HG03432 (cell line): Measurements from ENCODE around the gene EVA1B.

ENCODE experiments used
- ATAC-seq: cut with Tn5 transposase; IDR thresholded peaks from one replicate; pipeline ENCODE4 v1.9.1; 2021; ENCODE audit warnings: mild to moderate bottlenecking, moderate library complexity; ENCODE audit not compliant: unreplicated experiment

The EVA1B gene

DNA sequence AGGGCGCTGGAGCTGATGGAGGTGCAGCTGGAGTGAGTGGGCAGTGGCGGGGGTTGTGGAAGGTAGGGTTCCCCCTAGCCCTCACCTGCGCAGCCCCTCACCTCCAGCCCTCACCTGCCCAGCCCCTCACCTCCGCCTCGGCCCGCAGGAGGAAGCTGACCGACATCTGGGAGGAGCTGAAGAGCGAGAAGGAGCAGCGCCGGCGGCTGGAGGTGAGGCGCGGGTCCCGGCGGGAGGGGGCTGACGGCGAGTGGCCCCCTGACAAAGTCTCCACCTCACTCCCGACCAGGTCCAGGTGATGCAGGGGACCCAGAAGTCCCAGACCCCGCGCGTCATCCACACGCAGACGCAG lies 2.7 kb downstream of the EVA1B start:
- ATAC-seq, result no peak

DNA sequence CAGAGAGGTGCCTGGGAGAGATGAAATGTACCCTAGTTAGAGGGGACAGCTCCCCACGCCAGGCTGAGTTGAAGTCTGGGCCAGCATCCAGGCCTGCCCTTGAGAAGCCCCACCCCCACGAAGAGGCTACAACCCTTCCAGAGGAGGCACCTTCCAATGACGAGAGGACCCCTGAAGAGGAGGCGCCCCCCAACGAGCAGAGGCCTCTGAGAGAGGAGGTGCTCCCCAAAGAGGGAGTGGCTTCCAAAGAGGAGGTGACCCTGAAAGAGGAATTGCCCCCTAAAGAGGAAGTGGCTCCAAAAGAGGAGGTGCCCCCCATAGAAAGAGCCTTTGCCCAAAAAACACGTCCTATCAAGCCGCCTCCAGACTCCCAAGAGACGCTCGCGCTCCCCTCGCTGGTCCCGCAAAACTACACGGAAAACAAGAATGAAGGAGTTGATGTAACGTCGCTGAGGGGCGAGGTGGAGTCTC lies 3.1 kb downstream of the EVA1B start:
- ATAC-seq, result no peak

DNA sequence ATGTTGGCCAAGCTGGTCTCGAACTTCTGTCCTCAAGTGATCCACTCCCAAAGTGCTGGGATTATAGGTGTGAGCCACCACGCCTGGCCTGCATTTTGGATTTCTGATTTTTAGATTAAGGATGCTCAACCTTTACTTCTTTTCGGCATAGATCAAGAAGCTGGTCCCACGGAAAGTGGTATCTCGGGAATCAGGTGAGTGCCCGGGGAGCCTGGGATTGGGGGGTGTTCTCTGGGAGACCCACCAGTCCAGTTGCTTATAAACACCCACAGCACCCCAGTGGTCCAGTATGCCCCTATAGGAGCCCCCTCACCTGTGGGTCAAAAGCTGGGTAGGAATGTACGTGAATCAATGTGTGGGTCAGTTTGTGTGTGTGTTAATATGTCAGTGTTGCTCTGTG lies 14.0 kb downstream of the EVA1B start:
- ATAC-seq, result no peak

DNA sequence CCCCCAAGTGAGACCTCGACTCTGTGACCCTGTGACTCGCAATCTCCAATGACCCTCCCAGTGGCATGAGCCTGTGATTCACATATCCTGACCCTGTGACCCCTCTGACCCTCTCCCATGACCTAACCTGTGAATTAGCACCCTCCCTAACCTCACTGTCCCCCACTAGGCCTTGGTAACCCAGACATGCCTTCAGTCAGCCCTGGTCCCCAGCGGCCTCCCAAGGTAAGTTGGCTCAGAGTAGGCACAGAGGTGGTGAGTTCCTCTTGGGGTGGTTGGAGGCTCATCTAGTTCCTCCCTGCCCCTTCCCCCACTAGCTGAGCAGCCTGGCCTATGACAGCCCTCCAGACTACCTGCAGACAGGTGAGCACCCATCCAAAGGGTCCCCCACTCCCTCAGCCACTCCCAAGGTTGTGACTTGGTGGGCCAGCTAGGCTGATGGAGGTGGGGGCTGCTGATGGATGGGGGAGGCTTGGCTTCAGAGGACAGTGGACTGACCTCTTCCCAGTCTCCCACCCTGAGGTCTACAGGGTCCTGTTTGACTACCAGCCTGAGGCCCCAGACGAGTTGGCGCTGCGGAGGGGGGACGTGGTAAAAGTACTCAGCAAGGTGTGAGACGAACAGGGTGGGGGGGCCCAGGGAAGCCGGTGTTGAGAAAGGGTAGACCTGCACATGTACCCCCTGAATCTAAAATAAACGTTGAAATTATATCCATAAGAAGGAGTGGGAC lies 15.7 kb downstream of the EVA1B start:
- ATAC-seq, result no peak

DNA sequence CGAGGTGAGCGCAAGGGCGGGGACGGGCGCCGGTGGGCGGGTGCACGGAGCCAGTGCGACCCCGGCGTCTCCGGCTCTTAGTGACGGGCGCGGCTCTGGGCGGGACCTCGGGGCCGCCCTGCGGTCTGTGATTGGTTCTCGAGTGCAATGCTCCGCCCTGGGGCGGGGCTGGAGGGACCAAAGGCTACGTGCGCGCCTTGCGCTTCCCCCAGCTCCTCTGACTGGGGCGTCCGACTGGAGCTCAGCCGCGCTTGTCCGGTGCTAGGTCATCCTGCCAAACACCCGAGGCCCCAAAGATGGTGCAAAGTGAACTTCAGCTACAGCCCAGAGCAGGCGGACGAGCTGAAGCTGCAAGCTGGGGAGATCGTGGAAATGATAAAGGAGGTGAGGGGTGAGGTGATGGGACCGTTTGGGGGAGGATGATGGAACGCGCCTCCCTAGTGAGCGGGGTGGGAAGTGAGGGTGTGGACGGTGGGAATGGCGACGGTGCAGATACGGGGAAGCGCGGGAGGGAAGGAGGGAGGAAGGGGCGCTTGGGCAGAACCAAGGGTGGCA lies 16.5 kb downstream of the EVA1B start:
- ATAC-seq, result peak; percentile 95

DNA sequence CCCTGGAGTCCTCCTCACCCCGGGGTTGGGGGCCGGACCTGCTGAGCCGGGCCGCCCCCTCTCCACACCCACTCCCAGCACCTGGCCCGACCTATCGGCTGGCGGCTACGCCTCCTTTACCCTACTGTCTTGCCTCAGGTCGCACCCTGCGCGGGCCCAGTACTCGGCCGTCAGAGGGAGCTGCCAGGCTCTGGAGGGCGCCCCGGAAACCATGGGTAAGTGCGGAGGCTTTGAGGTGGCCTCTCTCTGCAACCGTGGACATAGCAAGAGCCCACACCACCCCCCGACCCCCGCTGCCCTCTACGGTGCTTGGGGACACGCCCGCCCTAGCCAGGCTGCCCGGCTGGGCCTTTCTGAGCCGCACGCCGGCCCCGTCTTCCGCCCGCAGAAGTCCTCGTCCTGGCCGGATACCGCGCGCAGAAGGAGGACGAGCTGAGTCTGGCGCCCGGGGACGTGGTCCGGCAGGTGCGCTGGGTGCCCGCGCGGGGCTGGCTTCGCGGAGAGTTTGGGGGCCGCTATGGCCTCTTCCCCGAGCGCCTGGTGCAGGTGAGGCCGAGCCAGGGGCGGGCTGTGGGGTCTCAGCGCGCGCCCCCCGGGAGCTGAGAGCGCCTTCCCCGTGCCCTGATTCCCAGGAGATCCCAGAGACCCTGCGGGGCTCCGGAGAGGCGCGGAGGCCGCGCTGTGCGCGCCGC lies 17.1 kb downstream of the EVA1B start, which contains the start of gene SH3D21:
Gene SH3D21 (plus strand): TSS at position 159 of the 692 bp plus-strand sequence. CDS start 53 bp downstream, at position 212.
- peak; percentile 40 for ATAC-seq

DNA sequence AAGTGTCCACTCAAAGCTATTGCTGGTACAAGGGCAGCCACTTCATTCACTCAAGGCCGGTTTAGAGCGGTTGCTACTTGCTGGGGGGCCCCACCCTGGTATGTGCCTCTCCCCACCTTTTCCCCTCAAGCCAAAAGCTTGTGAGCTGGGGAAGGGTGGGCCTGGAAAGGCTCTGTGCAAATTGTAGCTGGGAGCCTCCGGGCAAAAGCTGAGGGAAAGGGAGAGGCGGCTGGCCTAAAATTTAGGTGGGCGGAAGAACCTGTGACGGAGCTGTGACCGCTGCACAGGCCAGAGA lies 17.6 kb downstream of the EVA1B start:
- no peak for ATAC-seq

DNA sequence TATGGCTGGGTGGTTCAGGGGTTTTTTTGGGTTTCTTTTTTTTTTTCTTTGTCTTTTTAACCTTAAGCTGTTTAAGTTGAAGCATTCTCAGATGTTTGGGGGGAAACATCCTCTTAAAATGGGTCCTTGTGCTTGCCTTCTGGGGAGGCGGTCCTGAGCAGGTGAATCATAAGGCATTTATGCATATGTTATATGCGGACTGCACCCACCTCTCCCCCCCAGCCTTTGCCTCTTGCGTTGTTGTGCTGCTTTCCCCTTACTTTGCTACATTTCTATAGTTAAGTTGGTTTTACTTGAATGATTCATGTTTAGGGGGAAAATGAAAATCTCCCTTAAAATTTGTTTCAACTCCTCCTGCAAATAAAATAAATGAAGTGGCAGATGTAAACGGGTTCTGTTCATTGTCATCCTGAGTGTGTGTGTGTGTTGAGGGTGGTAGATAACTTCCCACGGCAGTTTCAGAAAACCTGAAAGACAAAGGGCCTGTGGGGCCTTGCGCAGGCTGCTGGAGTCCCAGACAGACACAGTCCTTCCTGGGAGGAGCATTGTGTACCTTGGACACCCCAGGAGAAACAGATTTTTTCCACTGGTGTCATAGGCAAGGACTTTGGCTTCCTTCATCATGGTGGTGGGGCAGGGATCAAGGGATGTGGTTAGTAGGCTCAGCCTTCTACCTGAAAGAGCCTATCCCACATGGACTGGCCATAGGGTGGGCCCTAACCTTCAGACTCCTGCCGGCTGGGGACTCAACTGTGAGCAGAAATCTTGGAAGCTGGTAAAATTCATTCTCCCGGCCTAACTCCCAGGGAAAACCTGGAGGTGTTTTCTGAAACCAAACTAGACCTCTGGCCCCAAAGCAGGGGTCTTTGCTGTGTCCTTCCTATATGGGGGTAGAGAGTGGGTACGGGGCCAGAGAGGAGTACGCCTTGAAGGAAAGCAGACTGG lies 18.2 kb downstream of the EVA1B start:
- no peak for ATAC-seq

DNA sequence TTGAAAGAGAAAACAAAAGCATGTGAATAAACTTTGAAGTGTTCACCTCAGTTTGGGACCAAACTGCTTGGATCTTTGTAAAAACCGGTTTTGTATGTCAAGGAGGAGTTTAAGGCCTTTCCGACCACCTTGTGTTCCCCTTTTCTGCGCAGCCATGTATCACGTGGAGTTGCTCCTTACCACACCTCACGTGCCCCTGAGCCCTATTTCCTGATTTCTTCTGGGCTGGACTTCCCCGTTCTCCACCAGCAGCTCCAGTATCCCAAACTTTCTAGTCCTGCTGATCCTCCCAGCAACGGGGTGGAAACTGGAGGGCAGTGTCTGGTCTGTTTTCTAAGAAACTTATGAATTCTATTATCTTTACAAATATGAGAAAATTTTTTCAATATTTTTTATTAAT lies 18.9 kb downstream of the EVA1B start:
- no peak for ATAC-seq

DNA sequence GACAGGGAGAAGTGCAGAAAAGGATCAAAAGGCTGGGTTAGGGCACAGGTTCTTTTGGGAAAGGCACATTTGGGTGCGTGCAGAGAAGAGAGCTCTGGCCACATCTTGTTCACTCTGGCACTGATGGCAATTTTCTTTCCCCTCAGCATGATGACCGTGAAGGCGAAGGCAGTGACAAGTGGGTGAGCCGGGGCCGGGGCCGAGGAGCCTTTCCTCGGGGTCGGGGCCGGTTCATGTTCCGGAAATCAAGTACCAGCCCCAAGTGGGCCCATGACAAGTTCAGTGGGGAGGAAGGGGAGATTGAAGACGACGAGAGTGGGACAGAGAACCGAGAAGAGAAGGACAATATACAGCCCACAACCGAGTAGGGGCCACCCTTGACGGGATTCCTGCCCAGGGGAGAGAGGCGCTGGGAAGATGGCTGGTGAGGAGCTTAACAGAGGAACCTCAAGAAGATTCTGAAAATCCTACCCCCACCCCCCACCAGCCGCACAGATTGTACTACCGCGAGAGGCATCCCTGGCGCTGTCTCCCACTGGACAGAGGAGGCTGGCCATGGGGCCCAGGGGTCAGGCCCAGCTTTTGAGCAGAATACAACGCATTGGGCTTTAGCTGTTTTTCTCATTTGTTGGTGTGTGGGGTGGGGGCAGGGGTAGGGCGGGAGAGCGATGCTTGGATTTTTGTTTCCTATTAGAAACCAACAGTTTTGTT lies 19.6 kb downstream of the EVA1B start:
- ATAC-seq, result no peak

DNA sequence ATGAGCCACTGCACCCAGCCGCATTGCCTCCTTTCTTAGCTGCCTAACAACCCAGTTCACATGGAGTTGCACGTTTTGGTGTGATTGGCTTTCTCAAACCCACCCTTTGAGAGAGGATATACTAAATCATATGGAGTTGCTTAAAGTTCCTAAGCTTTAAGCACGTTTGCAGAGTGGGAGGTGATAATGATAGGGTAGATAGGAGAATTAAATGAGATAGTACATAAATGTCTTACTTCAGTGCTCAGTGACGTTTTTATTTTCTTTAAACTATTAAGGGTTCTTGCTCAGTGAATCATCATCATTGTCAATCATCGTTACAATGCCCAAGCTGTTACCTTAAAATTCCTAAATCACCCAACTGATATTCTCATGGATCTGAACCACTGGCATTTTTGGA lies 20.2 kb downstream of the EVA1B start:
- no peak for ATAC-seq

DNA sequence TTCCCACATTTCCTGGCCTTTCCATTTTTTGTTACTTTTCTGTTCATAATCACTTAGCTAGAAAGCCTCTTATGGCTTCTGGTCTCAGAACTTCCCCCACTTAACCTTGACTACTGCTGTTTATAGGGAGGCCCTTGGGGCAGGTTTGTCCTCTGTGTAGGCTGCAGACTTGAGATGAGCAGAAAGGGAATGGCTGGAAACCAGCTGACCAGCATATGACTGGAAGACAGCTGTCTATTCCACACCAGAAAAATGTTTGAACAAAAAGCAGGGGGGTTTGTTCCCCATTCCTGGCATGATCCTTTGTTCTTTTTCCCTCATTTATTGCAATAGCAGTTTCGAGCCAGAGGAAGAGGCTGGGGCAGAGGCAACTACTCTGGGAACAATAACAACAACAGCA lies 22.2 kb downstream of the EVA1B start:
- ATAC-seq, result no peak

DNA sequence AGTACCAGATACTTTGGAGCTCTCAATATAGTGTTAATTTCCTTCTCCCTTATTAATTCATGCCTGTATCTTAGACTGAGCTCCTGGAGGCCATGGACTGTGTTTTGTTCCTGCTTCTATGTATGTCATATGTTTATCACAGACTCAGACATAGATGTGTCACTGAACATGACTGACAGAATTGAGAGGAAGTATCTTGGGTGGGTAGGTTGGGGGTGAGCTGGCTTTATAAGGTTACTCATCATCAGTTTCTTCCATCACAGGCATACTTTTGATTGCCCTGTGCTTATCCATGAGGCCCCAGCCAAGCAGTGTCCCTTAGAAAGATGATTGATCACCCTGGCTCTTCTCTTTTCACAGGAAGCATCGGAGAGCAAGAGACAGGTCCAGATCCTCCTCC lies 22.9 kb downstream of the EVA1B start:
- ATAC-seq, result no peak

DNA sequence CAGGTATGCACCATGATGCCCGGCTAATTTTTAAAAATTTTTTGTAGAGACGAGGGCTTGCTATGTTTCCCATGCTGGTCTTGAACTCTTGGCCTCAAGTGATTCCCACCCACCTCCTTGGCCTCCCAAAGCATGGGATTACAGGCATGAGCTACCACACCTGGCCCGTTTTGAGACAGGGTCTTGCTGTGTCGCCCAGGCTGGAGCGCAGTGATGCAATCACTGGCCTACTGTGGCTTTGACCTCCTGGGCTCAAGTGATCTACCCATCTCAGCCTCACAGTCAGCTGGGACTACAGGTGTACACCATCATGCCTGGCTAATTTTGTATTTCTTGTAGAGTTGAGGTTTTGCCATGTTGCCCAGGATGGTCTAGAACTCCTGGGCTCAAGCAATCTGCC lies 24.8 kb downstream of the EVA1B start:
- ATAC-seq, result no peak

DNA sequence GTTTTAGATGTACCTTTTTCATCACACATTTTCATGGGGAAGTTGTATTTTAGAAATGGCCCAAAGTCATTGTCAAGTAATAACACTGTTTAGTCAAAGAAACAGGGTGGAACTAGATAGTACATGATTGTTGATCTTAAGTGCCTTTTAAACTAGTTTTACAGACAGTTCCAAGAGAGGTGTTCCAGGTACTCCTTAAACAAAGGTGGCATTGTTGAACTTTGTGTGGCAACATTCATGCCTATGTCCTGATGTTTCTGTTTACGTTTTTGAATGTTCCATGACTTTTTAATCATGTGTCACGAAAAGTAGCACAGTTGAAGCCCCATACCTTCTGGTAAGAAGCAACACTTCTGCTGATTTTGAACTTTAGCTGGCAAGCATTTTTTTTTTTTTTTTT lies 26.4 kb downstream of the EVA1B start:
- no peak for ATAC-seq

DNA sequence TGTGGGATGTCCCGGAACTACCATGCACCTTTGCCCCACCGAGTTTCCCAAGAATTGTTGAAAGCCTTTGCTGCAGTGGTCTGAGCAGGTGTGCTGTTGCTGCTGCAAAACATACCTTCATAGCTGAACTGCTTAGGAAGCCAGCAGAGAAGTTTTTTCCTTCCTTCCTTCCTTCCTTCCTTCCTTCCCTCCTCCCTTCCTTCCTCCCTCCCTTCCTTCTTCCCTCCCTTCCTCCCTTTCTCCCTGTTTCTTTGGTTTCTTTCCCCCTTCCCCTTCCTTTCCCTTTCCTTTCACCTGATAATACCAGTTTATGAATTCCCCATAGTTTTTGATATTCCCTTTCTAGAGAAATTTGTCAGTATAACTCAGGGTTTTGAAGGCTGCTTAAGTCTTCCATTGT lies 28.1 kb downstream of the EVA1B start:
- ATAC-seq, result no peak

DNA sequence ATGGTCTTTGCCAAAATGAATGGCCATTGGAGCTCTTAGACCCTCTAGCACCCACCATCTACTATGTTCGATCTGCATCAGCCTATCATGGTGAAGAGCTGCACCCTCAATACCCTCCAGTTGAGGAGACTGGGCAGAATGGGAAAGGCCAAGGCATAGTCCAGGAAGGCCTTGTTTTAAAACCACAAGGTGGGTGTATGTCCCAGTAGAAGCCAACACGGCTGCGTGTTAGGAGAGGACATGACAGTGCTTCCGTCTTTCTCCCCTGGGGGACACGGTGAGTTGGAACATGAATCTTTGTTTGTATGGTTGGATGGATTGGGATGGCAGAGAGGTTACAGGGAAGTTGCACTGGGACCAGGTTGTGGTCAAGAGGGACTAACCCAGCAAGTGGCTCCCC lies 35.9 kb downstream of the EVA1B start:
- no peak for ATAC-seq

DNA sequence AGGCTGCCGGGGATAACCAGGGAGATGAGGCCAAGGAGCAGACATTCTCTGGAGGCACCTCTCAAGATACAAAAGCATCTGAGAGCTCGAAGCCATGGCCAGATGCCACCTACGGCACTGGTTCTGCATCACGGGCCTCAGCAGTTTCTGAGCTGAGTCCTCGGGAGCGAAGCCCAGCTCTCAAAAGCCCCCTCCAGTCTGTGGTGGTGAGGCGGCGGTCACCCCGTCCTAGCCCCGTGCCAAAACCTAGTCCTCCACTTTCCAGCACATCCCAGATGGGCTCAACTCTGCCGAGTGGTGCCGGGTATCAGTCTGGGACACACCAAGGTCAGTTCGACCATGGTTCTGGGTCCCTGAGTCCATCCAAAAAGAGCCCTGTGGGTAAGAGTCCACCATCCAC lies 36.6 kb downstream of the EVA1B start:
- no peak for ATAC-seq

DNA sequence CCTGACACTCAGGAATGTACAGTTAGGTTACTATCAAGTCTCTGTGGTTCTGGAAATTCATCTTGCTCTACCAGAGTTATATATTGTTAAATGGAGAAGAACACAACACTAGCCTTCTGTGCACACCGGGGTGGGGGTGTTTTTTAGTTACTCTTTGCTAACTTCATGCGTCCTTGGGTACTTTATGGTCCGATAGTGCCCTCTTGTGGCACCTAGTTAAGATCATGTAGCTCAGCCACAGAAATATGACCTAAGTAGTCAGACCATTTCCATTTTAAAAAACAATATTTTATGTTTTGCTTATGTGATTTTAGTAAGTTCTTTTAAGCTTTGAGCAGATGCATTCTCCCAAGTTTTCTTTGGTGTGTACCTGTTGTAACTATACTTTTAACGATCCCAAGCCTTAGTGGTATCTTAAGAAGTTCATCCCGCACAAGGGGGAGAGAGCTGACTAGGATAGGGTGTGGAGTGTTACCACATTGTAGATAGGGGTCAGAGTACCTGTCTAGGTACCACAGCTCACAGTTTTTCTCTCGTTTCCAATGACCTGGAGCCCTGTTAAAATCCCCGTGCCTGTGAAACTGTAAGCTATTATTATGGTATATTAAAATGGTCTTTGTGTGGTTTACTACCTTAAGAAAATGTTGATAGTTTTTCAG lies 37.9 kb downstream of the EVA1B start:
- ATAC-seq, result no peak

DNA sequence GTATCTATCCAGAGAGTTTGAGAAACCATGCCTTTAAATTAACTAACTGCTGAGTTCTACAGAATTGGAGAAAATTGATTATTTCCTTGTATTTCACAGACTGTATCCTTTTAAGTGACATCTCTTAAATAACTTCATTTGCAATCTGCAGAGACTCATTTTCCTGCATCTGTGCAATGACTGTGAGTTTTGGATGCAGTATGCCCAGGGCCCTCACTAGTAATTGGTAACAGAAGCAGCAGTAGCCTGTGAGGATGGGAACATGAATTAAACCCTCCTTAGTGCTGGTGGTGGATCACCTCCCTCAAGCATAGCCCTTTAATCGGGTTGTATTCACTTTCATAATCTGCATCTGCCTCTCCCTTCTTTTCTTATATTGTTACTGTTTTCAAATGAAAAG lies 38.9 kb downstream of the EVA1B start:
- no peak for ATAC-seq
